HG03457 (cell line): ENCODE results near the gene SLCO2B1.
"Not testable (repeated sequence)": the region's sequence is repeated elsewhere in the genome, so short reads cannot be mapped to it uniquely, and the experiment has no call there.

Experiments
- ATAC-seq: cut with Tn5 transposase; IDR thresholded peaks from one replicate; pipeline ENCODE4 v1.9.1; 2021; ENCODE audit warnings: moderate number of reproducible peaks; ENCODE audit not compliant: unreplicated experiment

The SLCO2B1 gene

DNA sequence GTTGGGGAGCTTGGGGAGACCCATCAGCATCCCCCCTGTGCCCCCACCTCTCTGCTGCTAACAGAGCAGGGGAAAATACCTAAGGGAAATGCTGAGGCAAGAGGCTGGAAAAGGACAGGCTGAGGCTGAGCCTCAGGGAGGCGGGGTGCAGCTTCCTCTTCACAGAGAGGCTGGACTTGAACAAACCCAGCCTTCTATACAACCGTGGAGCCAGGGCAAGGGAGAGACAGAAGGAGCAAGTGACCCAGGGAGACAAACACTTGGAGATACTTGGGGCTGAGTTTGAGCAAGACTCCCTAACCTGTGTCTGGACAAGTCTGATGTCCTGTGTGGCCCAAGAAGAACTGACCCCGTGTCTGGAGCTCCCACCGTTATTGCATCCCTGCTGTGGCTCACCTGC lies at the start of gene SLCO2B1:
Gene SLCO2B1, plus strand, starts transcription at position 229 of the 400 bp plus-strand sequence. CDS start 275 bp downstream, outside the sequence.
- no peak for ATAC-seq

DNA sequence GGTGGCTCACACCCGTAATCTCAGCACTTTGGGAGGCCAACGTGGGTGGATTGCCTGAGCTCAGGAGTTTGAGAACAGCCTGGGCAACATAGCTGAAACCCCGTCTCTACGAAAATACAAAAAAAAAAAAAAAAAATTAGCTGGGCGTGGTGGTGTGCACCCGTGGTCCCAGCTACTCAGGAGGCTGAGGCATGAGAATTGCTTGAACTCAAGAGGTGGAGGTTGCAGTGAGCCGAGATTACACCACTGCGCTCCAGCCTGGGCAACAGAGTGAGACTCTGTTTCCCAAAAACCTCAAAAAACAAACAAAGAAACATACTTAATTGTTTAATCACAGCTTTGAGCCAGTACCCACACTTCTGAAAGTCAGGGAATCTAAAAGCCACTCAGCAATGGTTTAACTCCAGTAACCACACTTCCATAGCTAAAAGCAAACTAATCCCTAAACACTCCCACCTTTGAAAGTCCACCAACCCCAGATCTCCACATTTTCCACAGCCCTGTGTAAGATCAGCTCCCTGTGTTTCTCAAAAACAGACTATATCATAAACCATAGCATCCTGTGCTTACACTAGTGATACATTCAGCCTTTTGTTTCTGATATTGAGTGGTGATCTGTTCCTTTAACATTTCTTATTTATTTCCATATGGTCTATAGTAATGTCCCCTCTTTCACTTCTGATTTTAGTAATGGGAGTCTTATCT lies 49.3 kb upstream of the SLCO2B1 start:
- no peak for ATAC-seq

GRCh38 chr11:75103380-75104026 lies 47.4 kb upstream of the SLCO2B1 start:
- no peak for ATAC-seq

- no peak for ATAC-seq
These were observed 45.4 kb upstream of the SLCO2B1 start for GRCh38 chr11:75105462-75105925.

DNA sequence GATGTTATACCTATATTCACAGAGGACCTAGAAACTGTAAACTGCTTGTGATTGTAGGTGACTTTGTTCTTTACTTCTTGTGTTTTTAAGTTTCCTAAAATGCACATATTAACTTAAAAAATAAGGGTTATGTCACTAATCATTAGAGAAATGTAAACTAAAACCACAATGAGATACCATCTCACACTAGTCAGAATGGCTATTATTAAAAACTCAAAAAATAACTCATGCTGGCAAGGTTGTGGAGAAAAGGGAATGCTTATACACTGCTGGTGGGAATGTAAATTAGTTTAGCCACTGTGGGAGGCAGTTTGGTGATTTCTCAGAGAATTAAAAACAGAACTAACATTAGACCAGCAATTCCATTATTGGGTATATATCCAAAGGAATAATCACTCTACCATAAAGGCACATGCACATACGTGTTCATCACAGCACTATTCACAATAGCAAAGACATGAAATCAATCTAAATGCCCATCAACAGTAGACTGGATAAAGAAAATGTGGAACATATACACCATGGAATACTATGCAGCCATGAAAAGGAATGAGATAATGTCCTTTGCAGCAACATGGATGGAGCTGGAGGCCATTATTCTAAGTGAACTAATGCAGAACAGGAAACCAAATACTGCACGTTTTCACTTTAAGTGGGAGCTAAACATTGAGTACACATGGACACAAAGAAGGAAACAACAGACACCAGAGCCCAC lies 44.8 kb upstream of the SLCO2B1 start:
- not testable (repeated sequence) for ATAC-seq

DNA sequence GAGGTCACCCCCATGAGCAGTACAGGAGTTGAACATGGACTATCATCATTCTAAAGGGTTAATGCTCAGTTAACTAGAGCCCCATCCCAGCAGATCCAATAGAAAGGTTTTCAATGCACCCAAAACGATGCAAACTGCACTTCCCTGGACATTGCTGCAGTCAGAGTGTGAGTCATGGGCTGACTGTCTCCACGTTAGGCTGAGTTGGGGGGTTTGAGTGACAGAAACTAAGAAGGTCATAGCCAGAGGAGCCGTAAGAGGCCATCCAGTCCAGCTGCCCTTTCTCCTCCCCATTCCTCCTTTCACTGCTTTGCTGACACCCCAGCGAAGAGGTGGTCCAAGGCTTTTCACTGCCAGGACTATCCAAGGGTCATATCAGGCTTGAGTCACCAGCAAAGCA lies 43.7 kb upstream of the SLCO2B1 start:
- no peak for ATAC-seq

DNA sequence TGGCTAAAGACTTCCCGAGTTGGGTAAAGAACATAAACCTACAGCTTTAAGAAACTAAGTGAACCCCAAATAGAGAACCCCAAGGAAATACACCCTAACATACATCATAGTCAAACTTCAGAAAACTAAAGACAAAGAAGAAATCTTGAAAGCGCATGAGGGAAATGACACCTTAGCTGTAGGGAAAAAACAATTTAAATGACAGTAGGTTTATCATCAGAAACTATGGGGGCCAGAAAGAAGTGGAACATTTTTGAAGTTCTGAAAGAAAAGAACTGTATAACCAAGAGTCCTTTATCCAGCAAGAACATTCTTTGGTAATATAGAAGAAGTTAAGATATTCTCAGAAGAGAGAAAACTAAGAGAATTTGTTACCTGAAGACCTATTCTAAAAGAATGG lies 38.7 kb upstream of the SLCO2B1 start:
- no peak for ATAC-seq

GRCh38 chr11:75113030-75113429 lies 37.9 kb upstream of the SLCO2B1 start:
- ATAC-seq = no peak

- ATAC-seq = no peak
These were observed 36.4 kb upstream of the SLCO2B1 start for GRCh38 chr11:75114465-75114864.

- no peak for ATAC-seq
These were observed 32.3 kb upstream of the SLCO2B1 start for GRCh38 chr11:75118577-75118976.

- ATAC-seq = no peak
These were observed 24.3 kb upstream of the SLCO2B1 start for GRCh38 chr11:75126564-75126963.

DNA sequence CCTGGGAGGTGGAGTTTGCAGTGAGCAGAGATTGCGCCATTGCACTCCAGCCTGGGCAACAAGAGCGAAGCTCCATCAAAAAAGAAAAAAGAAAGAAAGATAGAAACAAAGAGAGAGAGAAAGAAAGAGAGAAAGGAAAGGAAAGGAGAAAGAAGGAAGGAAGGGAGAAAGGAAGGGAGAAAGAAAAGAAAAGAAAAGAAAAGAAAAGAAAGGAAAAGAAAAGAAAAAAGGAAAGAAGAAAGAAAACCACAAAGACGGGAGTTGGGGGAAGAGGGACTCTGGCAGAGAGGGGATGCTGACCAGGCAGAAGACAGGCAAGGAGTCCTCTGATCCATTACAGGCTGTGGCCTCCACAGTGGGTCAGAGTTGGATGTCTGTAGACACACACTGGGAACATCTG lies 18.8 kb upstream of the SLCO2B1 start:
- no peak for ATAC-seq

DNA sequence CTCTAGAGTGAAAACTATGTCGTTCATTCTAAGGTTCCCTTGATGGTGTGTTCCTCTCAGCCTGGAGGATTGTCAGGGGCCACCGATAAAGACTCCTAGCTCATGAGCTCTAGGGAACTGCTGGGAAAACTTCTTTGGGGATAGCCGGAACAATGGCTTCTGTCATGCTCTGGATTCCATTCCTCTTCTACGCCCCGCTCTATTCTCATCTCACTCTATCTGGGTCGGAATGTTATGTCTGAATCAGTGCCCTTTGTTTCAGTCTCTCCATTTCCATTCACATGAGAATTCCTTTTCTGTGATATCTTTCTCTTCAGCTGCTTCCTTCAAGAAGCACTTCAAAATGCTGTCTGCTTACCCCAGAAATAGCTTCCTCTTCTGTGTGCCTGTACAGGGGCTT lies 16.9 kb upstream of the SLCO2B1 start:
- ATAC-seq = no peak

DNA sequence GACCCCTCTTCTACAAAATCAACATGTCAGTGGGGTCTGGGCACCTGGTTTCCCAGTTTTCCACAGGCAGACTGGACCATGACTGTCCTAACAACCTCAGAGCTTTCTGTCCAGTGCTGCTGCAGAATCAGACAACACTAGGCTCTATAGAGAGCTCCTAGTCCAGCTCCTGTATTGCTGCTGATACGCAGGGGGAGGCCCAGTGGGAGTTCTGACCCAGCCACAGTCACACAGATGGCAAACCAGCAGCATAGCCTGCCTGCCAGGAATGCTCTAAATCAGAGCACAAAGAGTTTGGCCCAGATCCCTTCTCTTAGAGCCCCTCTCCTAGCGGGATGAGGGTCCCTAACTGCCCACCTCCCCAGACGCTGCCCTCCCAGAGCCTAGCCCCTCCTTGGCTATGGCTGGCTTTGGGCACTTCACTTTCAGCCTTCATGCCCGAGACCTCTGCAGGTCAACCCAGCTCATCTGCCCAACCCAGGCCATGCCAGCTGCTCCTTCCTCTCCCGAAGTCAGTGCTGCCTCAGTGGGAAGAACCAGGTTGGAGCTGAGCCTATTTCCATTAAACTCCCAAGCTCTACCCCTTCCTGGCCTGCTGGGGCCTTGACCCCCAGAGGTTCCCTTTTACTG lies 15.8 kb upstream of the SLCO2B1 start:
- no peak for ATAC-seq

GRCh38 chr11:75135651-75136050 lies 15.3 kb upstream of the SLCO2B1 start:
- ATAC-seq = no peak

GRCh38 chr11:75140269-75141138 lies 10.4 kb upstream of the SLCO2B1 start:
- no peak for ATAC-seq

- no peak for ATAC-seq
These were observed 9.7 kb upstream of the SLCO2B1 start for GRCh38 chr11:75141166-75141565.

GRCh38 chr11:75142714-75143419 lies 8.0 kb upstream of the SLCO2B1 start:
- ATAC-seq = peak; percentile 69

DNA sequence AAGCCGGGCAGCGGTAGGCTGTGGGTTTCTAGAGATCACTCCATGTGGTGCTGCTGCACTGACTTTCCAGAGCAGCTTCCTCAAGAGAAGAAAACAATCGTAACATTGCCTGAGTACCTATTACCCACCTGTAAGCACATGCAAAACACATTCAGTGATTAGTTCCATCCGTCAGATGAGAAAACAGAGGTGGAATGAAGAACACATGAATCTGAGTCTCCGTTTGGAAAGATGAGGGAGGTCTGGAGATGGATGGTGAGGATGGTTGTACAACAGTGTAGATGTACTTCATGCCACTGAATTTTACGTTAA lies 7.5 kb upstream of the SLCO2B1 start:
- no peak for ATAC-seq

- no peak for ATAC-seq
These were observed 6.2 kb upstream of the SLCO2B1 start for GRCh38 chr11:75144716-75145014.
